ENCODE measurements around the gene LSAMP. TPM values are rescaled to one million over a fixed set of nuclear protein-coding genes. Genes with fewer than 3 reads are reported as not detected.
"Not testable (repeated sequence)": the region's sequence is repeated elsewhere in the genome, so short reads cannot be mapped to it uniquely, and the experiment has no call there.

The LSAMP gene
- total RNA-seq, 2 experiments from 2014 or later, result not detected

DNA sequence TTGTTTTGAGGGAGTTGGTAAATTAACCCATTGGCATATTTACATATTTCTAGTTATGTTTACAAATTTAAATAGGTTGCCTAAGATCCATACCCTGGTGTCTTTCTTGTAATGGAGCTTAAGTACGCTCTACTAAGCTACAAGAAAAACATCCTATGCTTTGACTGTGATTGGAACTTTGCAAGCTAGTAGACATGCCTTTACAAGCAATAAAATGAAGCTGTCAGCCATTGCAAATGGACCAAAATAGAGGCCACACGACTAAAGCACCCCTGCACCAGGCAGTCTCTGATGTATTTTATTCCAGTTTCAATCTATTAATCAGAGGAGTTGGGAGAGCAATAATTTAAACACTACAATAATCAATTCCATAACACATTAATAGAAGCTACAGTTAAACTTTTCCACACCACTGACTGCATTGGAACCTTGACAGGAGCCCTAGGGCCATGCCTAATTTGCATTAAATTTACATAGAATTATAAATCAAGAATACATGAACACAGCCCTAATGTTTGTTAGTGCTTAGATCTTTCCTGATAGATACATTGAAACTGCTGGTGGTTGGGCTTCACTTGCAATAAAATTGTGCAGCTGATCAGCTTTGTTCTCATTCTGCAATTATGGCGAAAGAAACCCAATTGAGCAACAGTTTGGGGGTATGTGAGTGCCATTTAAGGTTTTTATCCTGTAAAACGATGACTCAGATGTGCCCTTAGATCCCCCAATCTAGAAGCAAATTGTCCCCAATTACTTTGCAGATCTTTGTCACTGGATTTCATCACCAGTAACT lies 360.1 kb downstream of the LSAMP start:
- Mint-ChIP-seq H3K27me3 (no peaks in the 10 kb centered on the region), H3K27ac (no peak overlapping the region), H3K36me3 (ENCODE audit: low read depth) (no peaks in the 10 kb centered on the region), H3K4me1 (ENCODE audit: low read depth) (no peaks in the 10 kb centered on the region), H3K9me3 (peaks cover 2% of the 10 kb centered on the region), H3K4me3 (no peak overlapping the region)
- POLR2A ChIA-PET, result no interaction called here
- no peak for DNase-seq
- no peak for ATAC-seq
- CTCF ChIA-PET, result no interaction called here
- no peak for TF ChIP-seq CTCF (IDR thresholded peaks at IDR 0.05)
- intact Hi-C loops (cut with micrococcal nuclease), result no loop called here

- no peak for DNase-seq
- TF ChIP-seq CTCF (IDR thresholded peaks at IDR 0.05), result no peak
- Mint-ChIP-seq H3K36me3 (ENCODE audit: low read depth) (no peaks in the 10 kb centered on the region), H3K4me1 (ENCODE audit: low read depth) (no peaks in the 10 kb centered on the region), H3K9me3 (peaks cover 2% of the 10 kb centered on the region), H3K27me3 (no peaks in the 10 kb centered on the region), H3K27ac (no peak overlapping the region), H3K4me3 (no peak overlapping the region)
- intact Hi-C loops (cut with micrococcal nuclease), result no loop called here
- ChIA-PET CTCF (no interaction called here), POLR2A (no interaction called here)
- ATAC-seq, result no peak
Observed at GRCh38 chr3:116083683-116084082, 361.6 kb downstream of the LSAMP start.

DNA sequence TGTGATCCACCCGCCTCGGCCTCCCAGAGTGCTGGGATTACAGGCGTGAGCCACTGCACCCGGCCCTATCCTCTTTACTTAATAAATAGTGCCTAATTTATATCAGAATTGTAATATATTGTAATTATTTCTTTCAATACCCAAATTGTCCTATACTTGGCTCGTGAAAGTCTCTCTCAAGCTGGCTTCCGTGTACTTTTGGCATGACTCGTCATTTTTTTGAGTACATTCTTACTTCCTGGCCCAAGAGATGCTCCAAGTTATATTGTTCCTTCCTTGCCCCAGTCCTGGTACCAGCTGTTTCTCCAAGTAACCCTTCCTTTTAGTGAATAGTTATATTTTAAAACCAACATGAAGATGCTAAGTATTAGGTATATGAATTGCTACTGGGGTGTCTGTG lies 366.7 kb downstream of the LSAMP start:
- H3K4me1 Mint-ChIP-seq (ENCODE audit: low read depth), result no peaks in the 10 kb centered on the region
- no peaks in the 10 kb centered on the region for H3K9me3 Mint-ChIP-seq
- ATAC-seq (no peak), DNase-seq (no peak)
- TF ChIP-seq CTCF (IDR thresholded peaks at IDR 0.05), result no peak
- H3K4me3 Mint-ChIP-seq, result no peak overlapping the region
- intact Hi-C loops (cut with micrococcal nuclease), result no loop called here
- no peak overlapping the region for H3K27ac Mint-ChIP-seq
- CTCF ChIA-PET, result no interaction called here
- no peaks in the 10 kb centered on the region for H3K27me3 Mint-ChIP-seq
- H3K36me3 Mint-ChIP-seq (ENCODE audit: low read depth), result no peaks in the 10 kb centered on the region
- POLR2A ChIA-PET, result no interaction called here

DNA sequence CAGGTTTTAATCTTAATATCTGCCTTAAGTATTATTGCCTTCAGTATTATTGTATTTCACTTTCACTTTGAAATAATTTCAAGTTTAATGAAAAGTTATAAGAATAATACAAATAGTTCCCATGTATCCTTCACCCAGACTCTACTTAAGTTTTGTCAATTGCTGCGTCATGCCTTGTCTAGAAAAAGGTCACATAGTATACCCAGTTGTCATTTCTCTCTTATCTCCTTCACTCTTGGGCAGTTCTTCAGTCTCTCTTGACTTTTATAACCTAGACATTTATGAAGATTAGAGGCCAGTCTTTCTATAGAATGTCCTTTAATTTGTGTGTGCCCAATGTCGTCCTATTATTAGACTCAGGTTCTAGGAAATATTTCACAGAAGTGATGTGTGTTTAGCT lies 367.7 kb downstream of the LSAMP start:
- CTCF ChIA-PET, result no interaction called here
- Mint-ChIP-seq H3K4me3 (no peak overlapping the region), H3K27ac (no peak overlapping the region), H3K27me3 (no peaks in the 10 kb centered on the region), H3K9me3 (no peaks in the 10 kb centered on the region), H3K36me3 (ENCODE audit: low read depth) (no peaks in the 10 kb centered on the region), H3K4me1 (ENCODE audit: low read depth) (no peaks in the 10 kb centered on the region)
- DNase-seq (no peak), ATAC-seq (no peak)
- no peak for TF ChIP-seq CTCF (IDR thresholded peaks at IDR 0.05)
- POLR2A ChIA-PET, result no interaction called here
- intact Hi-C loops (cut with micrococcal nuclease), result no loop called here

DNA sequence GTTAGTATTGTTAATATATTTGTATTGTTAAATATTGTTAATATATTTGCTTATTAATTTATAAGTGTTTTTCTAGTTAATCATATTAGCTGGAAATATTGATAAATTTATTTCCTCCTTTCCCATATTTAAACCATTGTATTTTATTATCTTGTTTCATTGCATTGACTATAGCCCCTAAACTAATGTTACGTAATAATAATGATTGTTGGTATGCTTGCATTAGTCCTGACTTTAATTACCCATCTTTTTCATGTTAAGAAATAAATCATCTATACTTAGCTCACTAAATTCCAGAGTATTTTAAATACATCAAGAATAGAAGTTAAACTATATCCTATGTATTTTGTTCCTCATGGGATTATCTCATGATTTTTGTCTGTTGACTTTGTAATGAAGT lies 368.2 kb downstream of the LSAMP start:
- intact Hi-C loops (cut with micrococcal nuclease), result no loop called here
- no peaks in the 10 kb centered on the region for H3K36me3 Mint-ChIP-seq (ENCODE audit: low read depth)
- no peak for ATAC-seq
- ChIA-PET CTCF (no interaction called here), POLR2A (no interaction called here)
- H3K4me1 Mint-ChIP-seq (ENCODE audit: low read depth), result no peaks in the 10 kb centered on the region
- no peaks in the 10 kb centered on the region for H3K9me3 Mint-ChIP-seq
- H3K27ac Mint-ChIP-seq, result no peak overlapping the region
- no peak overlapping the region for H3K4me3 Mint-ChIP-seq
- H3K27me3 Mint-ChIP-seq, result no peaks in the 10 kb centered on the region
- DNase-seq, result no peak
- TF ChIP-seq CTCF (IDR thresholded peaks at IDR 0.05), result no peak

DNA sequence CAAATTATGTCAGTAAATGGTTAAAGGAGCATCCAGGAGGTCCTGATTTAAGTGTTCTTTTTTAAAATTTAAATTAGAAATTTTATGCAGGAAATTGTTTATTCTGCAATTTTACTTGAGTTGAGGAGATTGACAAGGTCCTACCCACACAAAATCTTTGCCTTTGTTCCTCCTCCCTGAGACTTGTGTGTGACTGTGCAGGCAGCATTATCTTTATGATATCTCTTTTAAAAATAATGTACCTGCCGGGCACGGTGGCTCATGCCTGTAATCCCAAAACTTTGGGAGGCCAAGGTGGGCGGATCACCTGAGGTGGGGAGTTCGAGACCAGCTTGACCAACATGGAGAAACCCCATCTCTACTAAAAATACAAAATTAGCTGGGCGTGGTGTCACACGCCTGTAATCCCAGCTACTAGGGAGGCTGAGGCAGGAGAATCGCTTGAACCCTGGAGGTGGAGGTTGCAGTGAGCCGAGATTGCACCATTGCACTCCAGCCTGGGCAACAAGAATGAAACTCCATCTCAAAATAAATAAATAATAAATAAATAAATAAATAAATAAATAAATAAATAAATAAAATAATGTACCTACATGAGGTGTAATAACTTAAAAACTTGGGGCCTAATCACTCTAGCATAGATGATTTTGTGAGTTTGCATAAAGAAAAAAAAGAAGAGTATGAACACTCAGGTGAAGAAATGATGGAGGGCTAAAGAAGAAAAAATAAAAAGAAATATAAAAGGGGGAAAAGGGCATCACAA lies 374.6 kb downstream of the LSAMP start:
- DNase-seq; H3K9me3 Mint-ChIP-seq; H3K36me3 Mint-ChIP-seq (ENCODE audit: low read depth); H3K4me1 Mint-ChIP-seq (ENCODE audit: low read depth); ATAC-seq; POLR2A ChIA-PET; H3K27ac Mint-ChIP-seq; intact Hi-C loops (cut with micrococcal nuclease); H3K4me3 Mint-ChIP-seq; H3K27me3 Mint-ChIP-seq; CTCF ChIA-PET: not testable (repeated sequence)

All from activated CD8-positive, alpha-beta T cell treated with anti-CD3 and anti-CD28 coated beads for 36 hours (primary cell).